Measurements from ENCODE around the gene BRD7.
"Not testable (repeated sequence)": the region's sequence is repeated elsewhere in the genome, so short reads cannot be mapped to it uniquely, and the experiment has no call there.

The BRD7 gene

DNA sequence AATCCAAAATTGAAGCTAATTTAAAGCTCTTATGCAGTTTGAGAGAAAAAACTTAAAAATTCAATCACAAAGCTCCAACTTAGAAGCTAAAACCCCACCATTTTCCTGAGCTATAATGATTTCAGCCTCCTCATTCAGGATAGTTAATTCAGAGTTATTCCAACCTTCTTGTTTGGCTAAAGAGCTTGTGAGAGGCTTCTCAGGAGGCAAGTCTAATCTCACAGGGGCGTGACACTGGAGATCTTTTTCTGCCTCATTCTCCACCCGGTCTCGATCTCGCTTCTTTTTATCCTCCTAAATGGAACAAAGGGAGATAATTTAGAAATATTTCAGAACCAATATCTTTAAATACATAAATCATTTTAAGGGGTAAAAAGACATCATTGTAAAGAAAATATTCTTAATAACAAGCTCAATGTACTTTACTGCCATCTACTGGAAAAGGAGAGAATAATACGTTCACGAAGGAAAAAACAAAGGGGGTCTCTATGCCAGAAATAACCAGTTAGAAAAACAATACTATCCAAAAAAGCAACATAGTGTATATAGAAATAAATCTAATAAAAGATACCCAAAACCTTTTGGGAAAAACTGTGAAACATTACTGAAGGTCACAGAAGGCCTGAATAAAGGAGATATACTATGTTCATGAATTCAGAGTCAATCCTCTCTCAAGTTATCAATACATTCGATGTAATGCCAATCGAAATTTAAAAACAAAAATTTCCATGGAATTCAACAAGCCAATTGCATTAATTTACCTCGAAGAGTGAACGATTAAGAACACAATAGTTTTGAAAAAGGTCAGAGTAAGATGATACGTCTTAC, 13.9 kb downstream of the BRD7 start:
- DNase-seq: peak in 1 of 2 donors; percentile 46

DNA sequence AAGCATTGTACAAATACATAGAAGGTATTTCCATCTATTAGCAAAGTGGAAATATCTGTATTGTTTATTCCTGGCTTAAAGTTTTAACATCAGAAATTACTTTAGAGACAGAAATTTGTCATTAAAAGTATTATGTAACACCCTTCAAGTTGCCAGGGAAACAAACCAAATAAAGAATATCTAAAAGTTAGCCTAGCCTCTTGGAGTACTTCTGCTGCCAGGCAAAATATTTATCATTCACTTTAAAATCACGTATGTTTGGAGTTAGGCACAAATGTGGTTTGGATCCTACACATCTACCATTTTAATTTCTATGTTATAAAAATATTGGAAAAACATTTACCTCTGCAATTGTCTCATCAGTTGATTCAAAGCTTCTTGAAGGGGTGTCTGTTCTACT, 14.7 kb downstream of the BRD7 start:
- DNase-seq: no peak

DNA sequence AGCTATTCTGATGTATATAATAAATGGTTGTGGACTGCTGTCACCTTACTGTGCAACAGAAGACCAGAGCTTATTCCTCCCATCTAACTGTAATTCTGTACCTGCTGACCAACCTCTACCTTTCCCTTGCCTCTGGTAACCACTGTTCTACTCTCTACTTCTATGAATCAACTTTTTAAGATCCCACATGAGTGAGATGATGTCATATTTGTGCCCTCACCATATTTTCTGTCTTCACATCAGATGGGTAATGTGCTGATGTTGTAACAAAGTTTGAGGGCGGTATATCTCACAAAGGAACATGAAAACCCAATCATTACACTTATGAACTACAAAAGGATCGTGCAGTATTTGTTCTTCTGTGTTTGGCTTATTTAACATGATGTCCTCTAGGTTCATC, 16.8 kb downstream of the BRD7 start:
- peak in 1 of 2 donors; percentile 16 for DNase-seq

DNA sequence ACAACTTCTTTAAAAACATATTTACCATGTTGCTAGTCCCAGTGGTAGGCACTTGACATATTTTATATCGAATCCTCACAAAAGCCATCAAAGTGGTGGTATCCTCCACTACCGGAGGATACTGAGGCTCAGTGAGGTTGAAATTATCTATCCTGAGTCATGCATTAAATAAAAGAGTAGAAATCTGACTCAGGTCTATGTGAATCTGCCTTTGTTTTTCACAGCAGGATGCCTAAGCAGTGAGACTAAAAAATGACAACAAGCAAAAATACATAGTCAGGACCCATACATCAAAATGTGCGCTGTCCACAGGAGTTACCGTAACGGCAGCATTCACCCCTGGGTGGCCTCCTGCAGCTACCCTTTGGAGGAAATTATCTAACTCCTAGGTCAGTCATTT, 17.7 kb downstream of the BRD7 start:
- no peak for DNase-seq

DNA sequence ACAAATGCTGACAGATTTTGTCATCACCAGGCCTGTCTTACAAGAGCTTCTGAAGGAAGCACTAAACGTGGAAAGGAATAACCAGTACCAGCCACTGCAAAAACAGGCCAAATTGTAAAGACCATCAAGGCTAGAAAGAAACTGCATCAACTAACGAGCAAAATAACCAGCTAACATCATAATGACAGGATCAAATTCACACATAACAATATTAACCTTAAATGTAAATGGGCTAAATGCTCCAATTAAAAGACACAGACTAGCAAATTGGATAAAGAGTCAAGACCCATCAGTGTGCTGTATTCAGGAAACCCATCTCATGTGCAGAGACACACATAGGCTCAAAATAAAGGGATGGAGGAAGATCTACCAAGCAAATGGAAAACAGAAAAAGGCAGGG, 23.6 kb downstream of the BRD7 start:
- not testable (repeated sequence) for DNase-seq

DNA sequence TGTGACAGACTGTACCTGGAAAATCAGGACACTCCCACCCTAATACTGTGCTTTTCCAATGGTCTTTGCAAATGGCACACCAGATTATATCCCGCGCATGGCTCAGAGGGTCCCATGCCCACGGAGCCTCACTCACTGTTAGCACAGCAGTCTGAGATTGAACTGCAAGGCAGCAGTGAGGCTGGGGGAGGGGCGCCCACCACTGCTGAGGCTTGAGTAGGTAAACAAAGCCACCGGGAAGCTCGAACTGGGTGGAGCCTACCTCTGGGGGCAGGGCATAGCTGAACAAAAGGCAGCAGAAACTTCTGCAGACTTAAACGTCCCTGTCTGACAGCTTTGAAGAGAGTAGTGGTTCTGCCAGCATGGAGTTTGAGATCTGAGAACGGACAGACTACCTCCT, 25.2 kb downstream of the BRD7 start:
- DNase-seq: not testable (repeated sequence)

DNA sequence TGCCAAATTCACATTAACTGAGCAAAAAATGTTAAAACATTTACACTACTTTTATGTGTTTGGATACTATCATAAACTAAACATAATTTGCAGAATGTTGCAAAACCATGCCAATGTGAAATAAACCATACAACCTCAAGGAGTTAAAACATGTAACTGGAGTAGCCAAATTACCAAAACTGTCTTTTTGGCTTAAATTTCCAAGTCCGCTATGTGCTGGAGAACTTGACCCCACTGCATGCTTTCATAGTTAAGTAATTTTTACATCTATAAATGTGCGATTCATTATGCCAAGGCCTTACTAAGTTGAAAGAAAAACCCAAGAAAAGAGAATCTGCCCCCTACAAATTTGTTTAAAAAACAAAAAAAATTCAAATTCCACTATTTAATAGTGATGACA, 28.2 kb downstream of the BRD7 start:
- DNase-seq: no peak

DNA sequence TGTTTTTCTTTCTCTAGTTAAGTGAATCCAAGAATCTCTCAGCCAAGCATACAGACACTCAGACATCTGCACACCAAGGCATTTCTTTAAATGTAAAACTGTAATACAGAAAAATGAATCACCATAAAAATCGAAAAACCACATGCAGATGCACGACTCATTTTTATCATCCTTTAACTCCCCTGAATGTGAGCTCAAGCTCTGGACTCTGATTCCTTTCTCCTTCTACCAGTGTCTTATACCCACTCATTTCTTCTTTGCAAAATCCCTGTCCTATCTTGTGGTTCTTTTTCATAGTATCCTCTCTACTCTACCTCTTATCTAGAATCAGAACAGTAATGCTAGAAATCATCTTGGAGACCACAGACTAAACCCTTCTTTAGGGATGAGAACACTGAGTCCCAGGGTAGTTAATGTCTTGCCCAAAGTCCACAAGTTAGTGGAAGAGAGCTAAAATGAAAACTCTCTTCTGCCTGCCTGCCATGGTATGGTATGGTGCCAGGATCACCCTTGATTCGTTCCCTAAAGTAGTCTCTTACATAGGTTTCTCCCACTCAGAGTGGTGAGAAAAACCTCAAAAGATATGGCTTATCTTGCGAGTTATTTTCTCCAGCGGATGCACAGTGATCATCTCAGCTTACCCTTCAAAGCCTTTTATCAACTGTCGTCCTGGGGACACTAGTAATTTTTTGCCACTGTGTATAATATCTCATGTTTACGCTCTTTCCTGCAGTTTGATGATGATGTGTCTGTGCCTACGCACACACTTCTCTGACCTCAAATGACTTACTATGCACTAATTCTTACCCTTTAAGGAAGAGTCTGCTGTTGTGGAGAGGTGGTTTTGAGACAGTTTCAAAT, 30.2 kb downstream of the BRD7 start:
- DNase-seq: no peak

DNA sequence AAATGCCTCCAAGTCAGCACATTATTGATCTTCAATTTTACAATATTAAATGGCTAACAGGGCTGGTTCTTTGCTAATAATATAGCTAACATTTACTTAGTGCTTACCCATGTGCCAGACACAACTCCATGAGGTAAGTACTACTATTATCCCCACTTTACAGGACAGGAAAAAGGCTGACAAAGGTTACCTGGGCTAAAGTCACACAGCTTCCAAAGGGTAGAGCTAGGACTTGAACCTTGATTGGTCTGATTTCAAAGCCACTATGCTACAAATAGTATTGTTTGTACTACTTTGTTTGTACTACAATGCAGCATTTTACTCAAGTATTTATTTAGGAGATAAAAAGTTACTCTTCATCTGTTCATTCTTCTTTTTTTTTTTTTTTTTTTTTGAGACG, 31.9 kb downstream of the BRD7 start:
- no peak for DNase-seq

DNA sequence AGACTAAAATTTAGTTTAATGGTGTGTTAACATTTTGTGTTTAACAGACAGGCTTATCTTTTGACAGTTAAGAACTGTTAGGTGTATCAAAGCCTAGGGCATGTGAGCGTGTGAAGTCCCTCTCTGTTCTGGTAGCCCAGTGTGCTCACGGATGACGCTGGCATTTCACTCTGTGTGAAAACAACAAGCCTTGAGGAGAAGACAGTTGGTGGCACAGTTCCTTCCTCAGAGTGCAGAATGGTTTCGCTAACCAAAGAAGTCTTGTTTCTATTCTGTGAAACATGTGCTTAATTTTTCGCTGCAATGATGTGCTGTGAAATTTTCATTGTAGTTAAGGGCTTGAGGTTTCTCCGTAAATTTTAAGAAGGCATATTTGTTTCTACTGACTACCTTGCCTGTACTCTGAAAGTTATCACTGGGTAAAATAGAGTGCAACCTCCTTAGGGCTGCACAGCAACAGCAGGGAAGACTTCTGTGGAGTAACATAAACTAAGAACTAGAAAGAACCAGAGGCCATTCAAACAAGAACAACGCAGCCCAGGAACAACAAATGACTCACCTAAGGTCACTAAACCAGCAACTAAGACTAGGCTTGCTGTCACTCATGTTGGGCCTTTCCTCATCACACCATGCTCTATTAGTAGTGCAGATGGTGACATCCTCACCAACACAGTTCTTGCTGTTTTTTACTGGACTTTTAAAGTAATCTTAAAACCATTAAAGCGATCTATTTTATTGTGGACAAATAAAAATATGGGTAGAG, 33.4 kb downstream of the BRD7 start:
- DNase-seq: peak in 1 of 2 donors; percentile 11

DNA sequence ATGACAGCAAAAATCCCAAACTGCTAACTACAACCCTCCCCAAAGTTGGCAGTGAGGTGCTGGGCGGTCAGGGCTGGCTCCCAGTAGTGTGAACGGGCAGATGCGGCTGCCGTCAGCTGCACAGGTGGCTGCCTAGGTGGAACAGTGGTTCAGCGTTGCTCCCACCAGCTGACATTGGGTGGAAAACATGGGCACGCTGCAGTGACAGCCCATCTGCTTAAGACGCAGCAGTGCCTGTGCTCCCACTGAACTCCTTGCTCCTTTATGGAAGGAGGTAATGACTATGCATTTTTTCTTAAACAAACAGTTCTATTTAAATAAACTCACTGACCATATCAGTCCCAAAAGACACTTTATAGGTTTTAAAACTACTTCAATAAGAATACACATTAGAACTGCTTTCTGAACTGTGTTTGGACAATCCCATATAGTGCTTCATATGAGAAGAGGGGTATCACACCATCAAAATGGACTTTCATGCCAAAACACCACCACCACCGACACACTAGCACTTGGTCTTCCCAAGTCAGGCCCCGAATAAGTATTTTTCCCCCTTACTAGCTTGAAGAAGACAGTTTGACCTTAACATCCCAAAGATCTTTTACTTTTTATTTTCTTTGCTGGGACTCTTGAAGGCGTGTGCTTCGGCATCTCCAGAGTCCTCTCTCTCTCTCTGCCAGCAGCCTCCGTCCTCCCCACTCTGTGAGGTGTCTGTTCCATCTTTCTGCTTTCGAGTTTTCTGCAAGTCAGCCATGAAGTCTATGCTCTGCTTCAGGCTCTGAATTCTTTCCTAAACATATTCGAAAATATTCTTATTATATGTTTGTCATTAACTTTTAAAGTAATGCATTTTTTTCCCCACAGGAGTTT, 34.4 kb downstream of the BRD7 start:
- DNase-seq: no peak

DNA sequence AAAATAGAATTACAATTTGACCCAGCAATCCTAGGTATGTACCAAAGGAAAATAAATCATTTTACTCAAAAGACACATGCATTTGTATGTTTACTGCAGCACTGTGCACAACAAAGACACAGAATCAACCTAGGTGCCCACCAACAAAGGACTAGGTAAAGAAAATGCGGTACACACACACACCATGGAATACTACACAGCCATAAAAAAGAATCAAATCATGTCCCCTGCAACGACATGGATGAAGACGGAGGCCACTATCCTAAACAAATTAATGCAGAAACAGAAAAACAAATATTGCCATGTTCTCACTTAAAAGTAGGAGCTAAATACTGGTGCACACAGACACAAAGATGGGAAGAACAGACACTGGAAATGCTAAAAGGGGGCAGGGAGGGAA, 36.2 kb downstream of the BRD7 start:
- DNase-seq: no peak

DNA sequence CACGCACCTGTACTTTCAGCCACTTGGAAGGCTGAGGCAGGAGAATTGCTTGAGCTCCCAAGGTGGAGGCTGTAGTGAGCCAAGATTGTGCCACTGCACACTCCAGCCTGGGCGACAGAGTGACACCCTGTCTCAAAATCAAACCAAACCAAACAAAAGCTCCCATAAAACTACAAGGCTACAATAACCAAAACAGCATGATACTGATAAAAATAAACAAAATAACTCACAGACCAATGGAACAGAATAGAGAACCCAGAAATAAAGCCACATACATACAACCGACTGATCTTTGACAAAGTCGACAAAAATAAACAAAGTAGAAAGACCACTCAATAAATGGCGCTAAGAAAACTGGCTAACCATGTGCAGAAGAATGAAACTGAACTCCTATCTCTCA, 37.2 kb downstream of the BRD7 start:
- no peak for DNase-seq

DNA sequence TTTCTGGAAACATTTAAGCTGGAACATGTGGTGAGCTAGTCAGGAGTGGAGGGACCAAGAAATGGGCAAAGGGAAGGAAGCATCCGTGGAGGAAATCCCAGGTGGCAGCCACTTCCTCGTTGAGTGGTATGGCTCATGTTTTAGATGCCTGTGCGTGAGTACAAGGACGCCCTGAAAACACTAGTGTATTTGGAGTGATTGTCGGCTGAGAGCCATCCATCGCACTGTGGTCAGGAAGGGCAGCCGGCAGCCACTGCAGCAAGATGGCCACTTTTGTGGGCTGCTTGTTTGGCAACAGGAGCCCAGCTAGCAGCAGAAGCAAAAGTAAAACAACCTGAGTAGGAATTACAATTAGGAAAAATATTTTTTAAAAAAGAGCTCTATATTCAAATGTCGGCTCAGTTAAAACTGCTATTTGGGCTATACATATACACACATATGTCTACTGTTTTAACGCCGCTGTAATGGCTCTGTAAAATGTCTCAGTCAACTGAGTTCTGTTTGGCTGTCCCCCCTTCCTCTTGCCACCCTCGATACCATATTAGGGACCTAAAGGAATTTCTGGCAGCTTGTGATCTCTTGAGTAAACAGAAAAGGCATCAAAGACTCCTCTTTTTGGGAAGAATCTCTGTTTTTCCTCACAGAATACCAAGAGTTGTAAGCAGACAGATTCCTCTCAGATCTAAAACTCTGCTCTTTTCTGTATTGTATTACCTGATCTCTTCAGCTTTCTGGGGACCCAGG, 39.2 kb downstream of the BRD7 start:
- no peak for DNase-seq

DNA sequence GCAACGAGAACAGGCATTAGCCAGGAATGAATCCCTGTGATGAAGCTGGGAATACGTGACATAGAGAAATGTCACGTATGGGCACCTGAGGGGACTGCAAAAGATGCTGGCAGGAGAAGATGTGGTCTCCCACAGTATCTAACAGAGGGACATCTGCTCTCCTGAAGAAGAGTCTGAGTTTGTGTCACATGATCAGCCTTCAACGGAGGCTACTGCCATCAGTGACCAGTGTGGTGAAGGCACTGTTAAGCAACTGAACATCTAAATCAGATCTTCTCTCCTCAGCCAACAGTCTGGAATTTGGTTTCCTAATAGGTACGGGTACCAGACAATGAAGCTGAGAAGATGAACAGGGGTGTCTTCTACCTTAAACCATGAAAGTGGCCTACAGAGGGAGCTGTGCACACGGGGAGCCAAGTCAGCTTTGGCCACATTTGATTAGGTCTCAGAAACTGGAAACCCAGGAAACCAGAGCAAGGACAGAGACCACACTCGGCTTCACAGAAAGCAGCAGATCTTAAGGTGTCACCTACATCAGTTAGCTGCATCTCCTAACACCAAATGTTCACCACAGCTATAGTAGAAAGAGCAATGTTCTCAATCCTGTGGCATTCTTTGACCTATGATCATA, 41.8 kb downstream of the BRD7 start:
- DNase-seq: peak; percentile 8 to 49

DNA sequence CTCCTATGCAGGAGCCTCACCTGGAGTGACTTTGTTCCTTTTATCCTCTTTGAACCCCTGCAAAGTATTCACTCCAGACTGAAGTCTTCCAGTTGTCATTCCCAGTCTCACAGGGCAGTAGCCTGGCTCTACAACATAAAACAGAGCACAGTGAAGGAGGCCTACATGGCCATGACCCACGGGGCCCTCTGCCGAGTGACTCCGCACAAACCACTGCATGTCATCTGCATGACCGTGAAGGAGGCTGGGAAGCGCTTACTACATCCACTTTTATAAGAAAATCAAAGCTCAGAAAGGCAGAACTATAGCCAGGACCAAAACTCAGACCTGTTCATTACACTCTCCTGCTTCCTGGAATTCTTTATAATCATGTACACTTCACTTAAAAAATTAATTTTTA, 42.5 kb downstream of the BRD7 start:
- no peak for DNase-seq

DNA sequence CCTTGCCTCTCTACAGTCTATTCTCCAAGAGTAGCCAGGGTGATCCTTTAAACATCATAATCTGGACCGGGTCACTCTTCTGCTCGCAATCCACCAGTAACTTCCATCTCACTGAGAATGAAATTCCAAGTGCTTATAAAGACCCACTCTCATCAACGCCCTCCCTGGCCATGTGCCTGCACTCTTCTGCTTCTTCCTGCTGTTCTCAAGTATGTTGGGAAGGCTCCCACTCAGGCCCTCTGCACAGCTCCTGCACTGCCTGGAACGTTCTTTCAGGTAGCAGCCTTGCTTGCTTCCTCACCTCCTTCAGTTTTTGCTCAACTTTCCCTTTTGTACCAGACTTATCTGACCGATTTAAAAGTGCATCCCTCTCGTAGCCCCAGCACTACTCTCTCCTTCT, 44.4 kb downstream of the BRD7 start:
- DNase-seq: no peak

DNA sequence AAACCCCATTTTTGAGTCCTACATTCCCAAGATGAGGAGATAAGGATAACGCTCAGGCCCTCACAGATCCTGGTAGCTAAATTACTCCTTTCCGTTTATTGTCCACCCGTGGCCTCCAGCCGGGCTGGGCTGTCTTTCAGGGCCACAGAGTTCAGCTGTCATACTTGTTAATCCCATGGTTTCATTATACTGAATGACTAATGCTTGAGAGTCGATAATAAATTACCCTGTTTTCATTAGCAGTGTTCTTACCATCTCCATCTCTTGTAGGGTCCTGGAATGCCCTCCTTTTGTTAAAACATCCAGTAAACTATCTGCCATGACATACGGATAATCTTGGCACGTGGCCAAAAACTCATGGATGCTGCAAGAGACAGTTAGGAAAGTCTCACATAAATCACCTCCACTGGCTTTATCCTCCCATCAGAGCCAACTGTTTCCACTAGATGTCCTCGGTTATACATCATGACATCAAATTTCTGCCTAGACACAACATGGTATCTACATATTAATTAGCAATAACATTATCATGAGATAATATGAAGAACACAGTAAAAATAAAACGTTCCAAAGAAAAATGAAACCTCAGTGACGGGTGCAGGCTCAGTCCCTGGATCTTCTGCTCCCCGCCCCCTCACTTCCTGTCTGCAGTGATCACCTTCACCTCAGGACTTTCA, 45.3 kb downstream of the BRD7 start:
- no peak for DNase-seq

DNA sequence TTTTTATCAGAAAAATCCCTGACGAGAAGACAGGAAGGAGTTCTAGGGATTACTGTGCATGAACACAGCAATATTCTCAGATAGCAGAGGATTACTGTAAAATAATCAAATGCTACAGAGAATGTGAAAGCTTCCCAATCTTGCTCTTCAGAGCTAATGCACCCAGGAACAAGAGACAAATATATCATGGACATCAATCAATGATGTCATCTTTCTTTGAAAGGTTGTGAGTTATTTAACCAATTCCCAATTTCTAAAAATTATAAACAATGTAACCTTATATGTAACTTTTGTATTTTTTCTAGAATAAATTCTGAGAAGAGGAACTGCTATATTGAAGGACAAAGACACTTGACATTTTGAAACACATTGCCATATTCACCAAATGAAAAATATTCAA, 46.5 kb downstream of the BRD7 start:
- no peak for DNase-seq

DNA sequence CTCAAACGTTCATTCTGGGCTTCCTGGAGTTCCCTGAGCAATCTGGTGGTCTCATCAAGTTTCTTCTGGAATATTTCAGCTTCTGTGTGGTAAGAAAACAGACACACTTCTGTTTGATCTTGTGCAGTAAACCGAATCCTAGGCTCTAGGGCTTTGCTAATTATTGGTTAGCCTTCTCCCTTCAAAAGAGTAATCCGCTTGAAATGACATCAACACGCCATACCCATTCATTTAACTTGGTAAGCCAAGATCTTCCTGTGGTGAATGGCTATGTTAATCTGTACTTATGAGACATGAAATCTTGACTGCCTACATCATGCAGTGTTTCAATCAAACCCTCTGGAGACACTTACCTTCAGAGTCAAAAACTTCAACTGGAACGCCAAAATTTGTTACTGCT, 48.5 kb downstream of the BRD7 start:
- no peak for DNase-seq

All from inflammatory macrophage treated with lipopolysaccharide for 1 hour (primary cell).